MCF 10A (cell line): ENCODE results near the gene UBE2I. TPM values are rescaled to one million over a fixed set of nuclear protein-coding genes. Genes with fewer than 3 reads are reported as not detected.

Source experiments
- BruUV-seq: library from RNA; stranded (reverse); fragments of 400-500 nt; replicated peaks from 2 replicates; lab custom pipeline; 2021; lab: Mats Ljungman, UMichigan
- CTCF ChIA-PET: fragments of 300-600 bp; sonication (Branson Sonifier 250); formaldehyde crosslinking; extraction: SDS; loops from one replicate; lab custom pipeline; 2021; ENCODE audit warnings: antibody characterized with exemption, inconsistent platforms; lab: Yijun Ruan, JAX
- POLR2A ChIA-PET: fragments of 300-600, 350-650 bp; sonication (Branson Sonifier 250); formaldehyde crosslinking; extraction: SDS; loops from one replicate; lab custom pipeline; 2020; ENCODE audit warnings: antibody characterized with exemption, inconsistent platforms; lab: Yijun Ruan, JAX
- DNase-seq: peaks from one replicate; pipeline ENCODE4 v3.0.0-alpha.2; 2018; ENCODE audit not compliant: unreplicated experiment
- H3K27ac Mint-ChIP-seq: one replicate; pipeline ENCODE4 v1.8.0; 2022; ENCODE audit warnings: mild to moderate bottlenecking, low read depth, mixed read lengths; ENCODE audit not compliant: unreplicated experiment
- H3K27me3 Mint-ChIP-seq: one replicate; pipeline ENCODE4 v1.8.0; 2022; ENCODE audit warnings: mixed read lengths; ENCODE audit not compliant: insufficient read depth, unreplicated experiment
- H3K36me3 Mint-ChIP-seq: one replicate; pipeline ENCODE4 v1.8.0; 2022; ENCODE audit warnings: mild to moderate bottlenecking, moderate library complexity, mixed read lengths; ENCODE audit not compliant: insufficient read depth, unreplicated experiment
- H3K4me1 Mint-ChIP-seq: one replicate; pipeline ENCODE4 v1.8.0; 2022; ENCODE audit warnings: mixed read lengths; ENCODE audit not compliant: insufficient read depth, unreplicated experiment
- H3K4me3 Mint-ChIP-seq: one replicate; pipeline ENCODE4 v1.8.0; 2022; ENCODE audit warnings: mild to moderate bottlenecking, moderate library complexity, mixed read lengths; ENCODE audit not compliant: unreplicated experiment
- H3K9me3 Mint-ChIP-seq: one replicate; pipeline ENCODE4 v1.8.0; 2022; ENCODE audit warnings: mixed read lengths; ENCODE audit not compliant: unreplicated experiment
- intact Hi-C: fragments of 100-400 bp; cut with micrococcal nuclease; formaldehyde crosslinking; loops from 2 replicates; pipeline ENCODE4 v1.14.1; 2022
- total RNA-seq: library from RNA; stranded (reverse); gene quantifications from 2 replicates; pipeline ENCODE4 v1.2.3, GENCODE V29; 2022
- TF ChIP-seq, protein P1 (sequence below): fragments of 200-600 bp; IDR thresholded peaks from one replicate; pipeline ENCODE4 v1.8.0; 2022; ENCODE audit warnings: antibody characterized with exemption, mild to moderate bottlenecking; ENCODE audit not compliant: unreplicated experiment

UBE2I gene
- total RNA-seq, 1 experiment from 2014 or later = 163 TPM

- CTCF ChIA-PET = interaction anchor here (0.6 kb wide), 1 partner anchor 170 kb away, joined by 3 read pairs; no protein-coding TSS in a partner anchor
- Mint-ChIP-seq H3K4me3 (no peak overlapping the region), H3K27ac (no peak overlapping the region), H3K27me3 (peaks cover 8% of the 10 kb centered on the region), H3K4me1 (no peaks in the 10 kb centered on the region), H3K36me3 (no peaks in the 10 kb centered on the region), H3K9me3 (no peaks in the 10 kb centered on the region)
- intact Hi-C loops = no loop called here
- POLR2A ChIA-PET = no interaction called here
- no TSS peak for BruUV-seq
- TF ChIP-seq, protein P1, sequence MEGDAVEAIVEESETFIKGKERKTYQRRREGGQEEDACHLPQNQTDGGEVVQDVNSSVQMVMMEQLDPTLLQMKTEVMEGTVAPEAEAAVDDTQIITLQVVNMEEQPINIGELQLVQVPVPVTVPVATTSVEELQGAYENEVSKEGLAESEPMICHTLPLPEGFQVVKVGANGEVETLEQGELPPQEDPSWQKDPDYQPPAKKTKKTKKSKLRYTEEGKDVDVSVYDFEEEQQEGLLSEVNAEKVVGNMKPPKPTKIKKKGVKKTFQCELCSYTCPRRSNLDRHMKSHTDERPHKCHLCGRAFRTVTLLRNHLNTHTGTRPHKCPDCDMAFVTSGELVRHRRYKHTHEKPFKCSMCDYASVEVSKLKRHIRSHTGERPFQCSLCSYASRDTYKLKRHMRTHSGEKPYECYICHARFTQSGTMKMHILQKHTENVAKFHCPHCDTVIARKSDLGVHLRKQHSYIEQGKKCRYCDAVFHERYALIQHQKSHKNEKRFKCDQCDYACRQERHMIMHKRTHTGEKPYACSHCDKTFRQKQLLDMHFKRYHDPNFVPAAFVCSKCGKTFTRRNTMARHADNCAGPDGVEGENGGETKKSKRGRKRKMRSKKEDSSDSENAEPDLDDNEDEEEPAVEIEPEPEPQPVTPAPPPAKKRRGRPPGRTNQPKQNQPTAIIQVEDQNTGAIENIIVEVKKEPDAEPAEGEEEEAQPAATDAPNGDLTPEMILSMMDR = no peak
- DNase-seq = no peak
Measured at GRCh38 chr16:1282324-1282973, 27.0 kb upstream of the UBE2I start.

- BruUV-seq = no TSS peak
- no peaks in the 10 kb centered on the region for H3K27me3 Mint-ChIP-seq
- ChIA-PET POLR2A (no interaction called here), CTCF (no interaction called here)
- no peaks in the 10 kb centered on the region for H3K36me3 Mint-ChIP-seq
- H3K4me3 Mint-ChIP-seq = no peak overlapping the region
- no peaks in the 10 kb centered on the region for H3K9me3 Mint-ChIP-seq
- TF ChIP-seq, protein P1 = no peak
- DNase-seq = no peak
- intact Hi-C loops = no loop called here
- no peaks in the 10 kb centered on the region for H3K4me1 Mint-ChIP-seq
- no peak overlapping the region for H3K27ac Mint-ChIP-seq
Measured at GRCh38 chr16:1283296-1283695, 26.1 kb upstream of the UBE2I start.

DNA sequence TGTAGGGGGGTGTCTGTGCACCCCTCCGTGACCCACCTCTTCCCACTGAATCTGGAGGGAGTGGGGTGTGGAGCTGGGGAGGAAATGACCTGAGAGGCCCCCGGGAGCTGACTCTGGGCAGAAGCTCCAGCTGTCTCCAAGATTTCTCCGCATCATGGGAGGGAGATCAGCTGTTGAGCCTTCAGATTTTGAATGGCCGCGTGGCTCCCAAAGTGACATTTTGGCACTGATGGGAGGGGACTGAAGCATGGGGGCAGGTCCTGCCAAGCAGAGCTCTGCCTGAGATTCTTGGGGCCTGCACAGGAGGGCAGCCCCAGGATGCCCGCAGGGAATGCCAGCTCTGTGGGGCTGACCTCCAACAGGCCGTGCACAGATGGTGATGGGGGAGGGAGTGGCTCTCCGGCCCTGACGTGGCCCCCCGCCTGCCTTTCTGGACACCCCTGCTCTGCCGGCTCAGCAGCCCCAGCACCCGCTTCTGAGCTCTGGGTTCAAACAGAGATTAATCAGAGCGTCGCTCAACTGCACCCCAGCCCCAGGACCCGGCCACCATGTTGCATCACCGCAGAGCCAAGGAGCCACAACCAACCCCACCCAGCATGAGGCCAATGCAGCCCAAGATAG lies 25.3 kb upstream of the UBE2I start:
- no peaks in the 10 kb centered on the region for H3K36me3 Mint-ChIP-seq
- ChIA-PET CTCF (no interaction called here), POLR2A (no interaction called here)
- no peaks in the 10 kb centered on the region for H3K9me3 Mint-ChIP-seq
- H3K4me3 Mint-ChIP-seq = no peak overlapping the region
- H3K27me3 Mint-ChIP-seq = no peaks in the 10 kb centered on the region
- no peak for DNase-seq
- intact Hi-C loops = no loop called here
- no TSS peak for BruUV-seq
- H3K4me1 Mint-ChIP-seq = no peaks in the 10 kb centered on the region
- H3K27ac Mint-ChIP-seq = no peak overlapping the region
- TF ChIP-seq, protein P1 = no peak

DNA sequence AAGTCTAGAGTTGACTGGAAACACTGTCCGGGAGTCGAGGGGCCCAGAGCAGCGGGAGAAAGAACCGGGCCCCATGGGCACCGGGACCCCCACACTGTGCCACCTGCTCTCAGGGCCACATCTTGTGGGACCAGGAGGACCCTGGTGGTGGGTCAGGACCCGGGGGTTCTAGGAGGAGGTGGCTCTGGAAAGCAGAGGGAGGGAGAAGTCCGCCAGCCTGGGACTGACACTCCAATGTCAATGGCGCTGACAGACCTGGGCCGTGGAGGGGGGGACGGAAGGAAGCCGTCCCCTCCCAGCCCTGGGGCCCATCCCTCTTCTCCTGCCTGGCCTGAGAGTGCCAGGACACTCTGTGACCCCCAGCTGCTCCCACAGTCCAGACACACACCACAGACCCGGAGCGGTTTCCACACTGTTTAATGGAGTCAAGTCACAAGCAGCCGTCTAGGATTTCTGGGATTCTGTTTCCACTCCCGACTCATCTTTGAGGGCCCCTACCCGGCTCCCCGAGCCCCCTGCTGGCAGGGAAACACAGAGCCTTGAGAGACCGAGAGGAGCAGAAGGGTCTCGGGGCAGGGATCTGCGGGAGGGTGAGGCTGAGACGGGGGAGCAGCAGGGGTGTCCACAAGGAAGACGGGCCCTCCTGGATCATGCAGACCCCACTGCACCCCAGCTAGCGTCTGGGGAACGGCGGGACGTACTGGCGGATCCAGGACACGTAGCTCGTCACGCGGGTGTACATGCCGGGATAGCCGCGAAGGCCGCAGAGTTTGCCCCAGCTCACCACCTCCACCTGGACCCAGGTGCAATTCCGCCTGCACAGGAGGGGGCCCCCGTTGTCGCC lies 23.5 kb upstream of the UBE2I start:
- Mint-ChIP-seq H3K36me3 (no peaks in the 10 kb centered on the region), H3K27me3 (no peaks in the 10 kb centered on the region), H3K27ac (no peak overlapping the region), H3K4me3 (no peak overlapping the region), H3K9me3 (no peaks in the 10 kb centered on the region), H3K4me1 (no peaks in the 10 kb centered on the region)
- ChIA-PET POLR2A (no interaction called here), CTCF (no interaction called here)
- no TSS peak for BruUV-seq
- TF ChIP-seq, protein P1 = no peak
- intact Hi-C loops = no loop called here
- DNase-seq = no peak
